HepG2 (cell line): Measurements from ENCODE around the gene LRRC8C. TPM values are rescaled to one million over a fixed set of nuclear protein-coding genes. Genes with fewer than 3 reads are reported as not detected.

Experiments
- CBFB ChIP-seq: sonication (generic); formaldehyde crosslinking; IDR thresholded peaks from 2 replicates; pipeline ENCODE4 v1.4.0; 2020; ENCODE audit warnings: missing genetic modification reagents
- GATAD1 ChIP-seq: IDR thresholded peaks from 2 replicates; pipeline ENCODE4 v1.6.1; 2016; ENCODE audit warnings: missing genetic modification reagents, missing compliant biosample characterization
- HCFC1 ChIP-seq: fragments of 150-350 bp; IDR thresholded peaks from 2 replicates; pipeline ENCODE4 v1.6.1; 2014; ENCODE audit warnings: low read depth, low read length
- HMG20A ChIP-seq: IDR thresholded peaks from 2 replicates; pipeline ENCODE4 v1.6.1; 2016; ENCODE audit warnings: borderline replicate concordance
- HNRNPLL ChIP-seq: fragments of 200-400 bp; formaldehyde crosslinking; IDR thresholded peaks from 2 replicates; pipeline ENCODE4 v1.6.1; 2017; ENCODE audit warnings: mild to moderate bottlenecking, low read depth, low read length; ENCODE audit not compliant: poor library complexity, severe bottlenecking
- KAT8 ChIP-seq: IDR thresholded peaks from 2 replicates; pipeline ENCODE4 v1.6.1; 2016; ENCODE audit warnings: missing genetic modification reagents, missing compliant biosample characterization
- KDM5B ChIP-seq: sonication (generic); formaldehyde crosslinking; IDR thresholded peaks from 2 replicates; pipeline ENCODE4 v1.4.0; 2020; ENCODE audit warnings: missing genetic modification reagents, mild to moderate bottlenecking, borderline replicate concordance
- LCORL ChIP-seq, 2 experiments: fragments of 450-650 bp in 1 of 2; sonication (generic) in 1 of 2; formaldehyde crosslinking in 1 of 2; IDR thresholded peaks; 2 replicates each; pipeline versions ENCODE4 v1.5.0 to v1.6.1; 2017 to 2020; ENCODE audit warnings: antibody characterized with exemption in 1 of 2, missing genetic modification reagents in 1 of 2
- NCOR1 ChIP-seq: fragments of 200-600 bp; sonication (generic); IDR thresholded peaks from 2 replicates; pipeline ENCODE4 v1.7.0; 2017; ENCODE audit warnings: antibody characterized with exemption, low read length, borderline replicate concordance
- NFE2L1 ChIP-seq: sonication (generic); formaldehyde crosslinking; IDR thresholded peaks from 2 replicates; pipeline ENCODE4 v1.4.0; 2020; ENCODE audit warnings: missing genetic modification reagents, mild to moderate bottlenecking, borderline replicate concordance
- RFXAP ChIP-seq: sonication (generic); formaldehyde crosslinking; IDR thresholded peaks from 2 replicates; pipeline ENCODE4 v1.4.0; 2020; ENCODE audit warnings: missing genetic modification reagents, borderline replicate concordance
- SETDB1 ChIP-seq: sonication (generic); formaldehyde crosslinking; IDR thresholded peaks from 2 replicates; pipeline ENCODE4 v1.5.1; 2020; ENCODE audit warnings: missing genetic modification reagents, mild to moderate bottlenecking, borderline replicate concordance
- TBX3 ChIP-seq: fragments of 450-650 bp; IDR thresholded peaks from 2 replicates; pipeline ENCODE4 v1.6.1; 2017; ENCODE audit warnings: antibody characterized with exemption, mild to moderate bottlenecking, inconsistent platforms, borderline replicate concordance
- THAP11 ChIP-seq: IDR thresholded peaks from 2 replicates; pipeline ENCODE4 v1.6.1; 2016; ENCODE audit warnings: missing biosample characterization, missing genetic modification reagents
- ZFP1 ChIP-seq: IDR thresholded peaks from 2 replicates; pipeline ENCODE4 v1.6.1; 2016
- ZKSCAN1 ChIP-seq: fragments of 150-350 bp; IDR thresholded peaks from 2 replicates; pipeline ENCODE4 v1.6.1; 2014; ENCODE audit warnings: low read length
- ZNF207 ChIP-seq: fragments of 450-650 bp; IDR thresholded peaks from 2 replicates; pipeline ENCODE4 v1.6.1; 2016; ENCODE audit warnings: antibody characterized with exemption, borderline replicate concordance
- ZNF562 ChIP-seq: sonication (generic); formaldehyde crosslinking; IDR thresholded peaks from 2 replicates; pipeline ENCODE4 v1.8.0; 2022; ENCODE audit warnings: missing genetic modification reagents, borderline replicate concordance
- polyA plus RNA-seq, 8 experiments: library from polyadenylated mRNA; depleted of rRNA in 3 of 8; stranded (reverse) in 7 of 8; unstranded in 1 of 8; fragments of >200 nt; fragmentation: Illumina TruSeq in 4 of 8; extraction: Trizol in 4 of 8; gene quantifications; 2 replicates each; pipeline versions ENCODE4 v1.2.1 to v1.2.3, GENCODE V29; 2011 to 2016; ENCODE audit warnings: low read depth in 4 of 8, missing spikeins in 1 of 8, mixed read lengths in 1 of 8; ENCODE audit not compliant: insufficient read depth in 1 of 8
- total RNA-seq, 5 experiments: library from RNA; depleted of rRNA; stranded (reverse); fragments of >200 nt; fragmentation: Illumina TruSeq; extraction: Trizol; gene quantifications; 2 replicates each; pipeline ENCODE4 v1.2.3, GENCODE V29; 2016; ENCODE audit warnings: low read depth in 1 of 5
- TF ChIP-seq, protein P1 (sequence below): sonication (generic); formaldehyde crosslinking; conservative IDR thresholded peaks from 2 replicates; pipeline ENCODE4 v1.4.0; 2020; ENCODE audit warnings: missing genetic modification reagents
- TF ChIP-seq, protein P2 (sequence below): sonication (generic); formaldehyde crosslinking; conservative IDR thresholded peaks from 2 replicates; pipeline ENCODE4 v1.5.0; 2020; ENCODE audit warnings: missing genetic modification reagents
- TF ChIP-seq, protein P3 (sequence below): IDR thresholded peaks from 2 replicates; pipeline ENCODE4 v1.6.1; 2016; ENCODE audit warnings: low read depth
- TF ChIP-seq, protein P4 (sequence below): sonication (generic); formaldehyde crosslinking; IDR thresholded peaks from 2 replicates; pipeline ENCODE4 v1.8.0; 2022; ENCODE audit warnings: low read depth, missing genetic modification reagents
- TF ChIP-seq, protein P5 (sequence below): sonication (generic); formaldehyde crosslinking; IDR thresholded peaks from 2 replicates; pipeline ENCODE4 v1.4.0; 2020; ENCODE audit warnings: missing genetic modification reagents
- TF ChIP-seq, protein P6 (sequence below): sonication (generic); formaldehyde crosslinking; IDR thresholded peaks from 2 replicates; pipeline ENCODE4 v1.8.0; 2022; ENCODE audit warnings: mild to moderate bottlenecking, missing genetic modification reagents

Gene LRRC8C
- total and polyA plus RNA-seq, 2 of the 13 experiments (the other 11 are each of a cell fraction or from before 2014, with no cell fraction given) = 0.22 to 0.32 TPM

DNA sequence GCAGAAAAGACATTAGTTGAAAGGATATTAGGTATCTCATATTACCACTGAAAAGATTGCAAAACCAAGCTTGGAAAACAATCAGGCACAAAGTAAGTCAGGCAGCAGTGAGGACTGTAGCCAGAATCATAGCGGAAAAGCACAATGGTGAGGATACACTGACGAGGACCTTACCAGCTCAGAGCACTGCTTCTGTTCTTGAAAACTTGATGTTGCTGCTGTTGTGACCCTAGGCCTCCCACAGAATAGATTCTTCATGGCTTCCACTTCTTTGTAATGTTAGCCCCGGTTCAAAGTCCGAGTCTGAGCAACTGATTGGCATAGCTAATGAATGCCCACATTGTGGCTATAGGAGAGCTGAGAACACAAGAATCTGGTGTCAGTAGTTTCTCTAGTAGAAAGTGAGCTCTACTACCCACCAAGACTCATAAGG is 45.2 kb upstream of the LRRC8C start (continued):
- TF ChIP-seq, protein P1, sequence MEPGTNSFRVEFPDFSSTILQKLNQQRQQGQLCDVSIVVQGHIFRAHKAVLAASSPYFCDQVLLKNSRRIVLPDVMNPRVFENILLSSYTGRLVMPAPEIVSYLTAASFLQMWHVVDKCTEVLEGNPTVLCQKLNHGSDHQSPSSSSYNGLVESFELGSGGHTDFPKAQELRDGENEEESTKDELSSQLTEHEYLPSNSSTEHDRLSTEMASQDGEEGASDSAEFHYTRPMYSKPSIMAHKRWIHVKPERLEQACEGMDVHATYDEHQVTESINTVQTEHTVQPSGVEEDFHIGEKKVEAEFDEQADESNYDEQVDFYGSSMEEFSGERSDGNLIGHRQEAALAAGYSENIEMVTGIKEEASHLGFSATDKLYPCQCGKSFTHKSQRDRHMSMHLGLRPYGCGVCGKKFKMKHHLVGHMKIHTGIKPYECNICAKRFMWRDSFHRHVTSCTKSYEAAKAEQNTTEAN = no peak
- TF ChIP-seq, protein P2, sequence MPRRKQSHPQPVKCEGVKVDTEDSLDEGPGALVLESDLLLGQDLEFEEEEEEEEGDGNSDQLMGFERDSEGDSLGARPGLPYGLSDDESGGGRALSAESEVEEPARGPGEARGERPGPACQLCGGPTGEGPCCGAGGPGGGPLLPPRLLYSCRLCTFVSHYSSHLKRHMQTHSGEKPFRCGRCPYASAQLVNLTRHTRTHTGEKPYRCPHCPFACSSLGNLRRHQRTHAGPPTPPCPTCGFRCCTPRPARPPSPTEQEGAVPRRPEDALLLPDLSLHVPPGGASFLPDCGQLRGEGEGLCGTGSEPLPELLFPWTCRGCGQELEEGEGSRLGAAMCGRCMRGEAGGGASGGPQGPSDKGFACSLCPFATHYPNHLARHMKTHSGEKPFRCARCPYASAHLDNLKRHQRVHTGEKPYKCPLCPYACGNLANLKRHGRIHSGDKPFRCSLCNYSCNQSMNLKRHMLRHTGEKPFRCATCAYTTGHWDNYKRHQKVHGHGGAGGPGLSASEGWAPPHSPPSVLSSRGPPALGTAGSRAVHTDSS (CRISPR knock-in tag) = no peak
- TF ChIP-seq TBX3 = no peak
- TF ChIP-seq SETDB1 = no peak
- TF ChIP-seq, protein P3, sequence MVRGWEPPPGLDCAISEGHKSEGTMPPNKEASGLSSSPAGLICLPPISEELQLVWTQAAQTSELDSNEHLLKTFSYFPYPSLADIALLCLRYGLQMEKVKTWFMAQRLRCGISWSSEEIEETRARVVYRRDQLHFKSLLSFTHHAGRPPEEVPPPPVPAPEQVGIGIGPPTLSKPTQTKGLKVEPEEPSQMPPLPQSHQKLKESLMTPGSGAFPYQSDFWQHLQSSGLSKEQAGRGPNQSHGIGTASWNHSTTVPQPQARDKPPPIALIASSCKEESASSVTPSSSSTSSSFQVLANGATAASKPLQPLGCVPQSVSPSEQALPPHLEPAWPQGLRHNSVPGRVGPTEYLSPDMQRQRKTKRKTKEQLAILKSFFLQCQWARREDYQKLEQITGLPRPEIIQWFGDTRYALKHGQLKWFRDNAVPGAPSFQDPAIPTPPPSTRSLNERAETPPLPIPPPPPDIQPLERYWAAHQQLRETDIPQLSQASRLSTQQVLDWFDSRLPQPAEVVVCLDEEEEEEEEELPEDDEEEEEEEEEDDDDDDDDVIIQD (CRISPR knock-in tag) = no peak; the same call in 1 of the 2 replicates
- TF ChIP-seq ZNF562 (CRISPR knock-in tag) = no peak
- TF ChIP-seq NFE2L1 (CRISPR knock-in tag) = no peak
- no peak for TF ChIP-seq ZNF207
- no peak for TF ChIP-seq CBFB (CRISPR knock-in tag)
- no peak for TF ChIP-seq RFXAP (CRISPR knock-in tag)
- no peak for TF ChIP-seq HNRNPLL
- TF ChIP-seq, protein P4, sequence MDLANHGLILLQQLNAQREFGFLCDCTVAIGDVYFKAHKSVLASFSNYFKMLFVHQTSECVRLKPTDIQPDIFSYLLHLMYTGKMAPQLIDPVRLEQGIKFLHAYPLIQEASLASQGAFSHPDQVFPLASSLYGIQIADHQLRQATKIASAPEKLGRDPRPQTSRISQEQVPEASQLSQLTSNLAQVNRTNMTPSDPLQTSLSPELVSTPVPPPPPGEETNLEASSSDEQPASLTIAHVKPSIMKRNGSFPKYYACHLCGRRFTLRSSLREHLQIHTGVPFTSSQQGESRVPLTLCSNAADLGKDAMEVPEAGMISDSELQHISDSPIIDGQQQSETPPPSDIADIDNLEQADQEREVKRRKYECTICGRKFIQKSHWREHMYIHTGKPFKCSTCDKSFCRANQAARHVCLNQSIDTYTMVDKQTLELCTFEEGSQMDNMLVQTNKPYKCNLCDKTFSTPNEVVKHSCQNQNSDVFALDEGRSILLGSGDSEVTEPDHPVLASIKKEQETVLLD (CRISPR knock-in tag) = no peak
- TF ChIP-seq THAP11 (CRISPR knock-in tag) = peak; percentile 32; the same call in 1 of the 2 replicates
- TF ChIP-seq, protein P5, sequence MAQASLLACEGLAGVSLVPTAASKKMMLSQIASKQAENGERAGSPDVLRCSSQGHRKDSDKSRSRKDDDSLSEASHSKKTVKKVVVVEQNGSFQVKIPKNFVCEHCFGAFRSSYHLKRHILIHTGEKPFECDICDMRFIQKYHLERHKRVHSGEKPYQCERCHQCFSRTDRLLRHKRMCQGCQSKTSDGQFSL (CRISPR knock-in tag) = no peak
- TF ChIP-seq HMG20A (CRISPR knock-in tag) = peak; percentile 64; the same call in 1 of the 2 replicates
- TF ChIP-seq, protein P6, sequence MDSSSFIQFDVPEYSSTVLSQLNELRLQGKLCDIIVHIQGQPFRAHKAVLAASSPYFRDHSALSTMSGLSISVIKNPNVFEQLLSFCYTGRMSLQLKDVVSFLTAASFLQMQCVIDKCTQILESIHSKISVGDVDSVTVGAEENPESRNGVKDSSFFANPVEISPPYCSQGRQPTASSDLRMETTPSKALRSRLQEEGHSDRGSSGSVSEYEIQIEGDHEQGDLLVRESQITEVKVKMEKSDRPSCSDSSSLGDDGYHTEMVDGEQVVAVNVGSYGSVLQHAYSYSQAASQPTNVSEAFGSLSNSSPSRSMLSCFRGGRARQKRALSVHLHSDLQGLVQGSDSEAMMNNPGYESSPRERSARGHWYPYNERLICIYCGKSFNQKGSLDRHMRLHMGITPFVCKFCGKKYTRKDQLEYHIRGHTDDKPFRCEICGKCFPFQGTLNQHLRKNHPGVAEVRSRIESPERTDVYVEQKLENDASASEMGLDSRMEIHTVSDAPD (CRISPR knock-in tag) = 0 out of 2 replicates have a peak, but pooled peaks have one; percentile 29
- TF ChIP-seq KAT8 (CRISPR knock-in tag) = peak; percentile 55; the same call in 1 of the 2 replicates
- peak; percentile 60; the same call in 1 of the 2 replicates for TF ChIP-seq NCOR1
- no peak for TF ChIP-seq HCFC1
- TF ChIP-seq ZFP1 = no peak
- no peak for TF ChIP-seq KDM5B
- no peak for TF ChIP-seq LCORL (IDR thresholded peaks at IDR 0.05)
- TF ChIP-seq LCORL (CRISPR knock-in tag; IDR thresholded peaks at IDR 0.05) = 0 out of 2 replicates have a peak, but pooled peaks have one; percentile 20
- peak; percentile 45; the same call in 1 of the 2 replicates for TF ChIP-seq GATAD1 (CRISPR knock-in tag)
- TF ChIP-seq ZKSCAN1 = no peak
